ENCODE measurements around the gene FAF2.
"Not testable (repeated sequence)": the region's sequence is repeated elsewhere in the genome, so short reads cannot be mapped to it uniquely, and the experiment has no call there.

Gene FAF2

DNA sequence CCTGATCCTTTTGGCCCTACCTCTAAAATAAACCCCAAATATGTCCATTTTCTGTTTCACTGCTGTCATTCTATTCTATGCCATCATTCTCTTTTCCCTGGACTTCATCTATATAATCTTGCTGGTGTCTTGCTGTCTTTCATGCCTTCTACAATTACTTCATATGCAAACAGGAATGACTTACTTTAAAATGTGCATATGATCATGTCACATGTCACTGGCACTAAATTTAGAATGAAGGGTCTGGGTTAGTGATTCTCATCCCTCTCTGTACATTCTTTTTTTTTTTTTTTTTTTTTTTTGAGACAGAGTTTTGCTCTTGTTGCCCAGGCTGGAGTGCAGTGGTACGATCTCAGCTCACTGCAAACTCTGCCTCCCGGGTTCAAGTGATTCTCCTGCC lies 22.9 kb downstream of the FAF2 start:
- no peak for TF ChIP-seq CTCF (IDR thresholded peaks at IDR 0.05; ENCODE audit: low read depth, low read length)
- no peak for TF ChIP-seq POLR2A (IDR thresholded peaks at IDR 0.05; ENCODE audit: extremely low read depth, insufficient read length)
- no peak for TF ChIP-seq MAX (IDR thresholded peaks at IDR 0.05; ENCODE audit: low read depth, low read length)
- TF ChIP-seq MYC (IDR thresholded peaks at IDR 0.05; ENCODE audit: low read depth, low read length), result no peak
- H3K4me3 ChIP-seq (ENCODE audit: low read depth, low read length), result no peak overlapping the region
- no peak for DNase-seq (ENCODE audit: low read depth)

GRCh38 chr5:176473335-176474006 lies 25.3 kb downstream of the FAF2 start:
- no peak for TF ChIP-seq CTCF (IDR thresholded peaks at IDR 0.05; ENCODE audit: low read depth, low read length)
- no peak for DNase-seq (ENCODE audit: low read depth)
- H3K4me3 ChIP-seq (ENCODE audit: low read depth, low read length), result no peak overlapping the region

DNA sequence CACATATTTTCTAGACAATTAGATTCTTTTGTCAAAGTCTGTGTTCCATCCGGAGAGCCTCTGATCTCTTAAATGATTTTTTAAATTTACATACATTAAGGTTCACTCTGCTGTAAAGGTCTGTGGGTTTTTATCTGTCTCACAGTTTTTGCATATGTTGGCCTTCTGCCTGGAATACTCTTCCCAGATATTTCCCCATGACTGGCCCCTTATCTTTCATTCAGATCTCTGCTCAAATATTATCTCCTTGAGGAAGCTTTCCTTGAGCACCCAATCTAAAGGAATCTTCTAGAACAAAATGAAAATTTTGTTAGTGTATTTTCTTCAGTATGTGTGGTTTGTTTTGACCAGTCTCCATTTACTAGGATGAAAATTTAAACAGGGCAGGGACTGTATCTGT lies 26.3 kb downstream of the FAF2 start:
- H3K4me3 ChIP-seq (ENCODE audit: low read depth, low read length), result no peak overlapping the region
- TF ChIP-seq MYC (IDR thresholded peaks at IDR 0.05; ENCODE audit: low read depth, low read length) (no peak), CTCF (IDR thresholded peaks at IDR 0.05; ENCODE audit: low read depth, low read length) (no peak), POLR2A (IDR thresholded peaks at IDR 0.05; ENCODE audit: extremely low read depth, insufficient read length) (no peak), MAX (IDR thresholded peaks at IDR 0.05; ENCODE audit: low read depth, low read length) (no peak)
- no peak for DNase-seq (ENCODE audit: low read depth)

DNA sequence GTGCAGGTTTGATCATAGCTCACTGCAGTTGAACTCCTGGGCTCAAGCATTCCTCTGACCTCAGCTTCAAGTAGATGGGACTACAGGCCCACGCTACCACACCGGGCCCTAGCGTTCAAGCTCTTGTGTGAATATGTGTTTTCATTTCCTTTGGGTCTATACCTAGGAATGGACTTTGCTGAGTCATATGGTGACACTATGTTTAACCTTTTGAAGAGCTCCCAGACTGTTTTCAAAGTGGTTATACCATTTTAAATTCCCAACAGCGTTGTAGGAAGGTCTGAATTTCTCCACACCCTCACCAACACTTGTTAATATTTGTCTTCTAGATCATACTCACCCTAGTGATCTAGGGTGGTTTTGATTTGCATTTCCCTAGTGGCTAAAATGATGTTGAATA lies 33.5 kb downstream of the FAF2 start:
- TF ChIP-seq CTCF (IDR thresholded peaks at IDR 0.05; ENCODE audit: low read depth, low read length), result no peak
- no peak for TF ChIP-seq MYC (IDR thresholded peaks at IDR 0.05; ENCODE audit: low read depth, low read length)
- TF ChIP-seq MAX (IDR thresholded peaks at IDR 0.05; ENCODE audit: low read depth, low read length), result no peak
- no peak for TF ChIP-seq POLR2A (IDR thresholded peaks at IDR 0.05; ENCODE audit: extremely low read depth, insufficient read length)
- H3K4me3 ChIP-seq (ENCODE audit: low read depth, low read length), result no peak overlapping the region
- DNase-seq (ENCODE audit: low read depth), result no peak

DNA sequence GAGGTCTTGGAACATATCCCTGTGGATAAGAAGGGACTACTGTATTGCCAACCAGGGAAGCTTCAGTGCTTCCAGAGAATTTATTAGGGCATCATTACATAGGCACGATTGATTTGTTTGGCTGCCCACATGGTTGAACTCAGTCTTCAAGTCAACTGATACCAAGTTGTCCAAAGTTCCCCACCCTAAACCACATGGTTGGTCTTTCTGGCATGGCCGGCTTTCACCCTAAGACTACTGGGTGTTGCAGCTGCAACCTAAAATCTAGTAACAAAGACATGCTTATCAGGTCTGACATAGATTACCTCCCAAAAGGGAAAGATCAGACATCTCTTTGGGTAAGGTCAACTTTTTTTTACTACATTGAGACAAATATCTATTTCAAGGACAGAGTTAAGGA lies 37.0 kb downstream of the FAF2 start:
- no peak for TF ChIP-seq MYC (IDR thresholded peaks at IDR 0.05; ENCODE audit: low read depth, low read length)
- TF ChIP-seq POLR2A (IDR thresholded peaks at IDR 0.05; ENCODE audit: extremely low read depth, insufficient read length), result no peak
- TF ChIP-seq MAX (IDR thresholded peaks at IDR 0.05; ENCODE audit: low read depth, low read length), result no peak
- no peak for TF ChIP-seq CTCF (IDR thresholded peaks at IDR 0.05; ENCODE audit: low read depth, low read length)
- H3K4me3 ChIP-seq (ENCODE audit: low read depth, low read length), result no peak overlapping the region
- DNase-seq (ENCODE audit: low read depth), result no peak

GRCh38 chr5:176486189-176486757 lies 38.1 kb downstream of the FAF2 start:
- TF ChIP-seq MYC (IDR thresholded peaks at IDR 0.05; ENCODE audit: low read depth, low read length), result no peak
- no peak for TF ChIP-seq POLR2A (IDR thresholded peaks at IDR 0.05; ENCODE audit: extremely low read depth, insufficient read length)
- no peak for TF ChIP-seq MAX (IDR thresholded peaks at IDR 0.05; ENCODE audit: low read depth, low read length)
- TF ChIP-seq CTCF (IDR thresholded peaks at IDR 0.05; ENCODE audit: low read depth, low read length), result no peak
- no peak for DNase-seq (ENCODE audit: low read depth)
- no peak overlapping the region for H3K4me3 ChIP-seq (ENCODE audit: low read depth, low read length)

DNA sequence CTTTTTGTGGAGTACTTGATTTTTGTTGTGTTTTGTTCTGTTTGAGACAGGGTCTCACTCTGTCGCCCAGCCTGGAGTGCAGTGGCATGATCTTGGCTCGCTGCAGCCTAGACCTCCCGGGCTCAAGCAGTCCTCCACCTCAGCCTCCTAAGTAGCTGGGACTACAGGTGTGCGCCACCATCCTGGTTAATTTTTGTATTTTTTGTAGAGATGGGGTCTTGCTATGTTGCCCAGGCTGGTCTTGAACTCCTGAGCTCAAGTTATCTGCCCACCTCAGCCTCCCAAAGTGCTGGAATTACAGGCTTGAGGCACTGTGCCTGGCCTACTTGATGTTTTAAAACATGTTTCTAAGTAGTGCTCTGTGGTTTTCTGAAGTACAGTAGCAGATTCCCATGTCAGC lies 39.0 kb downstream of the FAF2 start:
- DNase-seq (ENCODE audit: low read depth); H3K4me3 ChIP-seq (ENCODE audit: low read depth, low read length): not testable (repeated sequence)
